ENCODE measurements around the gene VANGL1.

The VANGL1 gene

GRCh38 chr1:115725600-115725999 is 83.8 kb downstream of the VANGL1 start:
- TF ChIP-seq CTCF (conservative IDR thresholded peaks at IDR 0.05; ENCODE audit: low read length) = no peak
- H3K4me3 ChIP-seq (ENCODE audit: low read length) = no peak overlapping the region
- no peak for DNase-seq (ENCODE audit: low read depth)

- H3K4me3 ChIP-seq (ENCODE audit: low read length) = no peak overlapping the region
- no peak for TF ChIP-seq CTCF (conservative IDR thresholded peaks at IDR 0.05; ENCODE audit: low read length)
- DNase-seq (ENCODE audit: low read depth) = no peak
These were observed 84.4 kb downstream of the VANGL1 start for GRCh38 chr1:115726161-115726560.

DNA sequence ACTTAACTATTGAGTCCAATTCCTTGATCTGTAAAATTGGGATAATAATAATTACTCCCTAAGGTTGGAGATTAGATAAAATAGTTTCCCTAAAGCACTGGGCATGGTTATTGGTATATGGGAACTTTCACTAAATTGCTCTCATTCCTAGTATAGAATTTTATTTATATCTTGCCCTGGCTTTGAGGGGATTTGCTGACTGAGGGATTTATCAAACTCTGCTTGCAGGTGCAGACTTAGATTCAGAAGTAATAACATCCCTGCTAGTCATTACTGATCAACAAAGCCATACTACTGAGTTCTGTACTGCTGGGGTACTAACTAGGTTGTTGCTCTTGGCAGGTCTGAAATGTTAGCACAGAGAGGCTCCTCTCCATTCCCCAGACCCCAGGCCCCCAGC is 84.8 kb downstream of the VANGL1 start:
- H3K4me3 ChIP-seq (ENCODE audit: low read length) = no peak overlapping the region
- no peak for DNase-seq (ENCODE audit: low read depth)
- no peak for TF ChIP-seq CTCF (conservative IDR thresholded peaks at IDR 0.05; ENCODE audit: low read length)

DNA sequence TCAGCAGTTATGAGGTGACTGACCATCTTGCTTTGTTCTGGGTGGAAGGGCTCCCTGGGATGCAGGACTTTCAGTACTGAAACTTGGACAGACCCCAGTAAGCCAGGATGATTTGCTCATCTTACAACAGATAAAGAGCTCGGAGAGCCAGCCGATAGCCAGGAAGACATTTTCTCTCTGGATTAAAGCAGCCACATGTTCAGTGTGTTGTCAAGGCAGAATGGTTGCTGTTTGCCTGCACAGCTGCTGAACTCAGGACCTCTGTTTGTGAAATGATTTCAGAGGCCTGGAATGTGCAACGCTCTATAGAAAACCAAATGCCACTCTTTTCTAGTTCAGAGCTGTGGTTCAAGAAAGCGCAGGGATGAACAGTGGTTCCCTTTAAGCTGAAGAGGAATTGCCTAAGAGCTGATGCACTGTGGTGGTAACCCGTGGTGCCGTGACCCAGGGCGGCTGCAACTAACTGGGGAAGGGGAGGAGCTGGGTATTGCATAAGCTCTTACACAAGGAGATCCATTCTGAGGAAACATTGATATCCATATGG is 86.0 kb downstream of the VANGL1 start:
- peak; percentile 93 for DNase-seq (ENCODE audit: low read depth)
- H3K4me3 ChIP-seq (ENCODE audit: low read length) = no peak overlapping the region
- no peak for TF ChIP-seq CTCF (conservative IDR thresholded peaks at IDR 0.05; ENCODE audit: low read length)

GRCh38 chr1:115728341-115728740 is 86.6 kb downstream of the VANGL1 start:
- no peak for TF ChIP-seq CTCF (conservative IDR thresholded peaks at IDR 0.05; ENCODE audit: low read length)
- DNase-seq (ENCODE audit: low read depth) = no peak

GRCh38 chr1:115729756-115730155 is 88.0 kb downstream of the VANGL1 start:
- no peak for DNase-seq (ENCODE audit: low read depth)

More at GRCh38 chr1:115728341-115728740, 86.6 kb downstream of the VANGL1 start:
- no peak overlapping the region for H3K4me3 ChIP-seq (ENCODE audit: low read length)

More at GRCh38 chr1:115729756-115730155, 88.0 kb downstream of the VANGL1 start:
- TF ChIP-seq CTCF (conservative IDR thresholded peaks at IDR 0.05; ENCODE audit: low read length) = no peak
- H3K4me3 ChIP-seq (ENCODE audit: low read length) = no peak overlapping the region

Measured in AG10803 (cell line).